GM12891 (cell line): ENCODE measurements around the gene RGS16.

Experiments used
- POLR2A ChIP-seq: IDR thresholded peaks from 2 replicates; pipeline ENCODE4 v1.6.1; 2011; ENCODE audit warnings: low read depth, low read length, control low read depth
- POLR2AphosphoS5 ChIP-seq: IDR thresholded peaks from 2 replicates; pipeline ENCODE4 v1.6.1; 2011; ENCODE audit warnings: low read depth, low read length, control low read depth
- TAF1 ChIP-seq: IDR thresholded peaks from 2 replicates; pipeline ENCODE4 v1.6.1; 2011; ENCODE audit warnings: low read depth, low read length, control low read depth

DNA sequence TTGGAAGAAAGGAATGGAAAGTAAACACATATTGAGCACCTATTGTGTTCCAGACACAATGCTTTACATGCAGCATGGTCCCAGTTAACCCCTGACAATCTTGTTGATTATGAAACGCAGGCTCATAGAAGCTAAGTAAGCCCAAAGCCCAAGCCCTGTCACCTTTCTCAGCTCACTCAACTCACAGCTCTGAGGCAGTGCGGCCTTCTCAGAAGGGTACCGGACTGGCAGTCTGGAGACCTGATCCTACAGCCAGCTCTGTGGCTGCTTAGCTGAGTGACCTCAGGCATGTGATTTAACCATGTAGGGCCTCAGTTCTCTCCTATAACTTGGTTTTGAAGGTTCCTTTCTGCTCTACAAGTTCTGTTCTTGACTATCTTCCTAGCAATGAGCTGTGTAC lies 14.7 kb downstream of the RGS16 start:
- no peak for TF ChIP-seq POLR2AphosphoS5
- no peak for TF ChIP-seq POLR2A
- no peak for TF ChIP-seq TAF1
